ENCODE data around the gene PLPP3.

DNA sequence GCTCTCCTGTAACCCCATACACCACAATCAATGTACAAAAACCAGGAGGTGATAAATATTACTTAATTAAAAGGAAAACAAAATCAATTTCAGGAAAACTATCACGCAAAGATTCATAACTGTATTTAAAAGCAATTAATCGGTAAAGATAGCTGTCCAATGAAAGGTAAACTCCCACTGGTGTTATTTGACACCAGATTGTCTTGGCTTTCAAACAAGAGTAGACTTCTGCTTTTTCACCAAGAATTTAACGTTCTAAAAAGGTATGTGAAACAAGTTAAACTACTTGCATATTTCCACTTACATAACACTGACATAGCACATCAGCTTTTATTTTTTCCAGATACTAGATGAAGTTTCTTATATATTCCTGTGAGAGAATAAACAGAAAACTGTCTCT, 3.5 kb downstream of the PLPP3 start:
- TF ChIP-seq, protein P1, sequence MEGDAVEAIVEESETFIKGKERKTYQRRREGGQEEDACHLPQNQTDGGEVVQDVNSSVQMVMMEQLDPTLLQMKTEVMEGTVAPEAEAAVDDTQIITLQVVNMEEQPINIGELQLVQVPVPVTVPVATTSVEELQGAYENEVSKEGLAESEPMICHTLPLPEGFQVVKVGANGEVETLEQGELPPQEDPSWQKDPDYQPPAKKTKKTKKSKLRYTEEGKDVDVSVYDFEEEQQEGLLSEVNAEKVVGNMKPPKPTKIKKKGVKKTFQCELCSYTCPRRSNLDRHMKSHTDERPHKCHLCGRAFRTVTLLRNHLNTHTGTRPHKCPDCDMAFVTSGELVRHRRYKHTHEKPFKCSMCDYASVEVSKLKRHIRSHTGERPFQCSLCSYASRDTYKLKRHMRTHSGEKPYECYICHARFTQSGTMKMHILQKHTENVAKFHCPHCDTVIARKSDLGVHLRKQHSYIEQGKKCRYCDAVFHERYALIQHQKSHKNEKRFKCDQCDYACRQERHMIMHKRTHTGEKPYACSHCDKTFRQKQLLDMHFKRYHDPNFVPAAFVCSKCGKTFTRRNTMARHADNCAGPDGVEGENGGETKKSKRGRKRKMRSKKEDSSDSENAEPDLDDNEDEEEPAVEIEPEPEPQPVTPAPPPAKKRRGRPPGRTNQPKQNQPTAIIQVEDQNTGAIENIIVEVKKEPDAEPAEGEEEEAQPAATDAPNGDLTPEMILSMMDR (IDR thresholded peaks at IDR 0.05): no peak
- TF ChIP-seq POLR2A (IDR thresholded peaks at IDR 0.05): no peak

Measured in prostate gland (tissue), 2 donors.